ENCODE measurements around the gene ITGB4. TPM values are rescaled to one million over a fixed set of nuclear protein-coding genes. Genes with fewer than 3 reads are reported as not detected.

ITGB4 gene
- total and polyA plus RNA-seq, 2 donors (not counting 3 experiments of a cell fraction or from before 2014, with no cell fraction given): 4.2 to 6.7 TPM

GRCh38 chr17:75680431-75680830 is 40.8 kb upstream of the ITGB4 start:
- dilution Hi-C loops (cut with MboI; ENCODE audit: extremely low pct_ligation_motif_present, low sequenced_read_pairs) (no loop called here), intact Hi-C loops (cut with micrococcal nuclease) (no loop called here)
- no peak for DNase-seq (ENCODE audit: low read depth, low spot score)
- Histone ChIP-seq H3K27me3 (ENCODE audit: control insufficient read depth in 2 of 2, insufficient read depth in 2 of 2, low read length in 2 of 2) (no peaks in the 10 kb centered on the region), H3K36me3 (ENCODE audit: control insufficient read depth in 2 of 2, extremely low read depth in 1 of 2, insufficient read depth in 2 of 2, low read length in 2 of 2) (peaks cover 0 to 8% of the 10 kb centered on the region in 2 experiments), H3K27ac (ENCODE audit: insufficient read depth, low read depth, low read length) (no peak overlapping the region), H3K4me3 (replicated peaks in 1 of 3; ENCODE audit: insufficient read depth in 1 of 3, low read depth in 1 of 3, low read length in 3 of 3) (no peak overlapping the region), H3K79me2 (ENCODE audit: control insufficient read depth, insufficient read depth, low read length) (peaks cover 67% of the 10 kb centered on the region), H3K9me3 (replicated peaks; ENCODE audit: control insufficient read depth, insufficient read depth, low read length) (no peaks in the 10 kb centered on the region), H3K4me2 (ENCODE audit: insufficient read depth, low read length) (no peak overlapping the region), H3K9ac (replicated peaks; ENCODE audit: extremely low read depth, insufficient read depth, low read length) (no peak overlapping the region), H4K20me1 (replicated peaks; ENCODE audit: control insufficient read depth, extremely low read depth, insufficient read depth, low read length) (no peaks in the 10 kb centered on the region), H3K9me1 (replicated peaks; ENCODE audit: control insufficient read depth, extremely low read depth, insufficient read depth, low read length) (no peaks in the 10 kb centered on the region), H2AFZ (ENCODE audit: low read depth, low read length) (no peak overlapping the region), H3K4me1 (ENCODE audit: control insufficient read depth, extremely low read depth, insufficient read depth, low read length) (peaks cover 51% of the 10 kb centered on the region)
- no TSS peak for BruUV-seq (replicated peaks)
- no peak for FAIRE-seq
- CTCF ChIA-PET: interaction anchor here (1.2 to 19.6 kb wide), 19 partner anchors 9 to 84 kb away, joined by 3 to 653 read pairs (median 9); partner anchors contain the start of genes GALK1, ITGB4, RECQL5 and SAP30BP
- TF ChIP-seq JUN (IDR thresholded peaks at IDR 0.05; ENCODE audit: borderline replicate concordance, insufficient read depth, insufficient read length, low read depth) (no peak), MYC (IDR thresholded peaks at IDR 0.05; ENCODE audit: low read depth, low read length) (no peak), GATA2 (IDR thresholded peaks at IDR 0.05; ENCODE audit: insufficient read depth, insufficient read length, low read depth, low read length) (no peak), POLR2A (IDR thresholded peaks at IDR 0.05; ENCODE audit: low read depth, low read length) (no peak), FOS (IDR thresholded peaks at IDR 0.05; ENCODE audit: borderline replicate concordance, insufficient read depth, low read length) (no peak), EZH2 (IDR thresholded peaks at IDR 0.05; ENCODE audit: borderline replicate concordance, low read depth, low read length, severe bottlenecking) (no peak), POLR2AphosphoS5 (IDR thresholded peaks at IDR 0.05; ENCODE audit: insufficient read depth, low read depth, low read length) (no peak)
- TF ChIP-seq, protein P1, sequence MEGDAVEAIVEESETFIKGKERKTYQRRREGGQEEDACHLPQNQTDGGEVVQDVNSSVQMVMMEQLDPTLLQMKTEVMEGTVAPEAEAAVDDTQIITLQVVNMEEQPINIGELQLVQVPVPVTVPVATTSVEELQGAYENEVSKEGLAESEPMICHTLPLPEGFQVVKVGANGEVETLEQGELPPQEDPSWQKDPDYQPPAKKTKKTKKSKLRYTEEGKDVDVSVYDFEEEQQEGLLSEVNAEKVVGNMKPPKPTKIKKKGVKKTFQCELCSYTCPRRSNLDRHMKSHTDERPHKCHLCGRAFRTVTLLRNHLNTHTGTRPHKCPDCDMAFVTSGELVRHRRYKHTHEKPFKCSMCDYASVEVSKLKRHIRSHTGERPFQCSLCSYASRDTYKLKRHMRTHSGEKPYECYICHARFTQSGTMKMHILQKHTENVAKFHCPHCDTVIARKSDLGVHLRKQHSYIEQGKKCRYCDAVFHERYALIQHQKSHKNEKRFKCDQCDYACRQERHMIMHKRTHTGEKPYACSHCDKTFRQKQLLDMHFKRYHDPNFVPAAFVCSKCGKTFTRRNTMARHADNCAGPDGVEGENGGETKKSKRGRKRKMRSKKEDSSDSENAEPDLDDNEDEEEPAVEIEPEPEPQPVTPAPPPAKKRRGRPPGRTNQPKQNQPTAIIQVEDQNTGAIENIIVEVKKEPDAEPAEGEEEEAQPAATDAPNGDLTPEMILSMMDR (IDR thresholded peaks at IDR 0.05; ENCODE audit: extremely low read depth in 1 of 2, insufficient read depth in 1 of 2, low read depth in 1 of 2, low read length in 2 of 2): no peak
- TF ChIP-seq, protein P2, sequence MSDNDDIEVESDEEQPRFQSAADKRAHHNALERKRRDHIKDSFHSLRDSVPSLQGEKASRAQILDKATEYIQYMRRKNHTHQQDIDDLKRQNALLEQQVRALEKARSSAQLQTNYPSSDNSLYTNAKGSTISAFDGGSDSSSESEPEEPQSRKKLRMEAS (IDR thresholded peaks at IDR 0.05; ENCODE audit: insufficient read depth, insufficient read length): no peak
- POLR2A ChIA-PET: no interaction called here
